Endothelial cell of umbilical vein (primary cell): ENCODE data around the gene STK32C. TPM values are rescaled to one million over a fixed set of nuclear protein-coding genes. Genes with fewer than 3 reads are reported as not detected.

Experiments
- BruUV-seq: library from RNA; stranded (reverse); fragments of 400-500 nt; replicated peaks from 2 replicates; lab custom pipeline; 2021; lab: Mats Ljungman, UMichigan
- CTCF ChIA-PET: fragments of 300-600, 350-600 bp; sonication (Branson Sonifier 250); formaldehyde crosslinking; loops from one replicate; lab custom pipeline; 2021; ENCODE audit warnings: antibody characterized with exemption, inconsistent platforms; lab: Charles Lee
- POLR2A ChIA-PET: fragments of 300-600, 350-600 bp; sonication (Branson Sonifier 250); formaldehyde crosslinking; loops from one replicate; lab custom pipeline; 2021; ENCODE audit warnings: antibody characterized with exemption, inconsistent platforms; lab: Charles Lee
- DNase-seq: peaks from one replicate; pipeline ENCODE4 v3.0.0-alpha.2; 2011; ENCODE audit warnings: low read depth, low spot score
- FAIRE-seq: peaks from 2 replicates; lab custom pipeline; 2011; peaks lifted over from hg19 to GRCh38; lab: Jason Lieb, UNC
- H2AFZ ChIP-seq: 2 replicates; pipeline ENCODE4 v1.6.0; 2012; ENCODE audit warnings: low read depth, low read length, control low read depth, inconsistent platforms
- H3K27ac ChIP-seq: 2 replicates; pipeline ENCODE4 v1.5.1; 2011; ENCODE audit warnings: low read depth, mild to moderate bottlenecking, control low read depth, low read length, moderate library complexity; ENCODE audit not compliant: insufficient read depth
- H3K27me3 ChIP-seq, 2 experiments: 2 replicates each; pipeline versions ENCODE4 v1.6.0 to v1.6.1; 2011; ENCODE audit warnings: low read length in 2 of 2, mixed read lengths in 1 of 2; ENCODE audit not compliant: control insufficient read depth in 2 of 2, insufficient read depth in 2 of 2
- H3K36me3 ChIP-seq, 2 experiments: 2 replicates in 1 of 2; 3 replicates in 1 of 2; pipeline ENCODE4 v1.5.1; 2011; ENCODE audit warnings: low read length in 2 of 2, mild to moderate bottlenecking in 1 of 2, moderate library complexity in 1 of 2; ENCODE audit not compliant: control insufficient read depth in 2 of 2, insufficient read depth in 2 of 2; ENCODE audit errors: extremely low read depth in 1 of 2
- H3K4me1 ChIP-seq: 3 replicates; pipeline ENCODE4 v1.5.1; 2011; ENCODE audit warnings: mild to moderate bottlenecking, low read length; ENCODE audit not compliant: control insufficient read depth, insufficient read depth; ENCODE audit errors: extremely low read depth
- H3K4me2 ChIP-seq: 2 replicates; pipeline ENCODE4 v1.6.1; 2011; ENCODE audit warnings: low read length, control low read depth, mixed read lengths; ENCODE audit not compliant: insufficient read depth
- H3K4me3 ChIP-seq, 3 experiments: fragments of 200-600 bp in 1 of 3; sonication (generic), shearing (Covaris generic) in 1 of 3; replicated peaks in 1 of 3; 2 replicates each; pipeline ENCODE4 v1.5.1; 2011 to 2016; ENCODE audit warnings: control low read depth in 3 of 3, low read length in 3 of 3, mild to moderate bottlenecking in 2 of 3, inconsistent platforms in 1 of 3, low read depth in 1 of 3, moderate library complexity in 1 of 3; ENCODE audit not compliant: insufficient read depth in 1 of 3
- H3K79me2 ChIP-seq: 2 replicates; pipeline ENCODE4 v1.6.0; 2012; ENCODE audit warnings: low read length, inconsistent platforms; ENCODE audit not compliant: control insufficient read depth, insufficient read depth
- H3K9ac ChIP-seq: replicated peaks from 2 replicates; pipeline ENCODE3; 2011; ENCODE audit warnings: low read length, control low read depth; ENCODE audit not compliant: insufficient read depth; ENCODE audit errors: extremely low read depth
- H3K9me1 ChIP-seq: replicated peaks from 3 replicates; pipeline ENCODE4 v1.6.0; 2011; ENCODE audit warnings: mild to moderate bottlenecking, low read length; ENCODE audit not compliant: control insufficient read depth, insufficient read depth; ENCODE audit errors: extremely low read depth
- H3K9me3 ChIP-seq: replicated peaks from 2 replicates; pipeline ENCODE4 v1.5.1; 2012; ENCODE audit warnings: low read length, inconsistent platforms; ENCODE audit not compliant: control insufficient read depth, insufficient read depth
- H4K20me1 ChIP-seq: replicated peaks from 2 replicates; pipeline ENCODE3; 2011; ENCODE audit warnings: mild to moderate bottlenecking, low read length; ENCODE audit not compliant: control insufficient read depth, insufficient read depth; ENCODE audit errors: extremely low read depth
- FOS ChIP-seq: IDR thresholded peaks from 2 replicates; pipeline ENCODE4 v1.6.1; 2011; ENCODE audit warnings: mild to moderate bottlenecking, low read length, moderate library complexity, borderline replicate concordance; ENCODE audit not compliant: insufficient read depth
- GATA2 ChIP-seq: IDR thresholded peaks from 2 replicates; pipeline ENCODE4 v1.7.0; 2011; ENCODE audit warnings: low read depth, mild to moderate bottlenecking, moderate library complexity, mixed read lengths, low read length; ENCODE audit not compliant: insufficient read length, insufficient read depth
- JUN ChIP-seq: IDR thresholded peaks from 2 replicates; pipeline ENCODE4 v1.6.1; 2011; ENCODE audit warnings: borderline replicate concordance, low read depth; ENCODE audit not compliant: insufficient read length, insufficient read depth
- MYC ChIP-seq: IDR thresholded peaks from one replicate; pipeline ENCODE4 v1.6.1; 2011; ENCODE audit warnings: mild to moderate bottlenecking, low read depth, low read length
- POLR2A ChIP-seq: IDR thresholded peaks from 2 replicates; pipeline ENCODE4 v1.6.1; 2012; ENCODE audit warnings: low read depth, mild to moderate bottlenecking, control low read depth, low read length
- POLR2AphosphoS5 ChIP-seq: IDR thresholded peaks from 2 replicates; pipeline ENCODE4 v1.6.1; 2012; ENCODE audit warnings: low read depth, mild to moderate bottlenecking, control low read depth, low read length, moderate library complexity; ENCODE audit not compliant: insufficient read depth
- dilution Hi-C: fragments of 300-500 bp; cut with MboI; formaldehyde crosslinking; loops from one replicate; pipeline ENCODE4 v1.15.0; 2019; ENCODE audit warnings: low sequenced_read_pairs; ENCODE audit not compliant: extremely low pct_ligation_motif_present
- intact Hi-C: fragments of 100-400 bp; cut with micrococcal nuclease; formaldehyde crosslinking; loops from one replicate; pipeline ENCODE4 v1.10.0; 2022
- polyA plus RNA-seq, 4 experiments: library from polyadenylated mRNA; depleted of rRNA in 3 of 4; stranded (reverse) in 3 of 4; unstranded in 1 of 4; fragments of >200 nt; gene quantifications; 2 replicates each; pipeline versions ENCODE4 v1.2.1 to v1.2.3, GENCODE V29; 2011 to 2012; ENCODE audit warnings: missing spikeins in 1 of 4
- total RNA-seq: library from RNA; stranded (reverse); gene quantifications from 2 replicates; pipeline ENCODE4 v1.2.3, GENCODE V29; 2021
- TF ChIP-seq, protein P1 (sequence below), 2 donors: IDR thresholded peaks; 1 replicate in 1 of 2; 2 replicates in 1 of 2; pipeline ENCODE4 v1.5.1; 2011; ENCODE audit warnings: low read length in 2 of 2, mild to moderate bottlenecking in 2 of 2, moderate library complexity in 2 of 2, control low read depth in 1 of 2, inconsistent platforms in 1 of 2, low read depth in 1 of 2; ENCODE audit not compliant: insufficient read depth in 1 of 2; ENCODE audit errors: extremely low read depth in 1 of 2
- TF ChIP-seq, protein P2 (sequence below): IDR thresholded peaks from 2 replicates; pipeline ENCODE4 v1.6.1; 2011; ENCODE audit not compliant: insufficient read depth, insufficient read length

STK32C gene
- total and polyA plus RNA-seq, 2 donors (not counting 3 experiments of a cell fraction or from before 2014, with no cell fraction given), result 5.4 to 14.1 TPM

DNA sequence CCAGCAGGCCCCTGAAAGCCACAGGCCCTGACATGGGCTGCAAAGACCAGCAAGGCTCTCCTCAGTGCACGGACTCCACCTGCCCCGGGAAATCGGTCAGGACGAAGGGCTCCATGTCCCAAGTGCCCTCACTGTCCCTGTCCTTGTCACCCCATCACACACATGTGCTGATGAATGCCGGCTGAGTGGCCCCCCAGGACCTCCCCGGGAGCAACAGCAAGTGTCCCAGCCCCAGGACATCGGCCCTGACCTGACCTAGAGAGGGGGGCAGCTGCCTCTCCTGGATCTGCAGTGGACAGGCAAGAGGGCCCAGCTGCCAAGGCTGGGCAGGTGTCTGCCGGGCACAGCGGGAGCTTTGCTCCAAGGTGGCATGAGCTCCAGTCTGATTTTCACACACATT, 49.8 kb downstream of the STK32C start:
- Histone ChIP-seq H3K4me2 (no peak overlapping the region), H3K36me3 (no peaks in the 10 kb centered on the region), H3K27me3 (no peaks in the 10 kb centered on the region), H3K9me3 (no peaks in the 10 kb centered on the region), H3K27ac (no peak overlapping the region), H2AFZ (no peak overlapping the region), H3K9me1 (no peaks in the 10 kb centered on the region), H3K9ac (no peak overlapping the region), H4K20me1 (no peaks in the 10 kb centered on the region), H3K4me3 (no peak overlapping the region), H3K79me2 (no peaks in the 10 kb centered on the region), H3K4me1 (no peaks in the 10 kb centered on the region)
- no peak for TF ChIP-seq FOS
- TF ChIP-seq, protein P1, sequence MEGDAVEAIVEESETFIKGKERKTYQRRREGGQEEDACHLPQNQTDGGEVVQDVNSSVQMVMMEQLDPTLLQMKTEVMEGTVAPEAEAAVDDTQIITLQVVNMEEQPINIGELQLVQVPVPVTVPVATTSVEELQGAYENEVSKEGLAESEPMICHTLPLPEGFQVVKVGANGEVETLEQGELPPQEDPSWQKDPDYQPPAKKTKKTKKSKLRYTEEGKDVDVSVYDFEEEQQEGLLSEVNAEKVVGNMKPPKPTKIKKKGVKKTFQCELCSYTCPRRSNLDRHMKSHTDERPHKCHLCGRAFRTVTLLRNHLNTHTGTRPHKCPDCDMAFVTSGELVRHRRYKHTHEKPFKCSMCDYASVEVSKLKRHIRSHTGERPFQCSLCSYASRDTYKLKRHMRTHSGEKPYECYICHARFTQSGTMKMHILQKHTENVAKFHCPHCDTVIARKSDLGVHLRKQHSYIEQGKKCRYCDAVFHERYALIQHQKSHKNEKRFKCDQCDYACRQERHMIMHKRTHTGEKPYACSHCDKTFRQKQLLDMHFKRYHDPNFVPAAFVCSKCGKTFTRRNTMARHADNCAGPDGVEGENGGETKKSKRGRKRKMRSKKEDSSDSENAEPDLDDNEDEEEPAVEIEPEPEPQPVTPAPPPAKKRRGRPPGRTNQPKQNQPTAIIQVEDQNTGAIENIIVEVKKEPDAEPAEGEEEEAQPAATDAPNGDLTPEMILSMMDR (IDR thresholded peaks at IDR 0.05; ENCODE audit: extremely low read depth in 1 of 2, insufficient read depth in 1 of 2, low read depth in 1 of 2, low read length in 2 of 2), result no peak
- no peak for TF ChIP-seq JUN
- no peak for TF ChIP-seq GATA2
- no peak for TF ChIP-seq POLR2A
- no peak for TF ChIP-seq MYC
- DNase-seq (no peak), FAIRE-seq (no peak)
- BruUV-seq, result no TSS peak
- intact Hi-C loops (no loop called here), dilution Hi-C loops (no loop called here)
- POLR2A ChIA-PET, result no interaction called here
- CTCF ChIA-PET, result no interaction called here

DNA sequence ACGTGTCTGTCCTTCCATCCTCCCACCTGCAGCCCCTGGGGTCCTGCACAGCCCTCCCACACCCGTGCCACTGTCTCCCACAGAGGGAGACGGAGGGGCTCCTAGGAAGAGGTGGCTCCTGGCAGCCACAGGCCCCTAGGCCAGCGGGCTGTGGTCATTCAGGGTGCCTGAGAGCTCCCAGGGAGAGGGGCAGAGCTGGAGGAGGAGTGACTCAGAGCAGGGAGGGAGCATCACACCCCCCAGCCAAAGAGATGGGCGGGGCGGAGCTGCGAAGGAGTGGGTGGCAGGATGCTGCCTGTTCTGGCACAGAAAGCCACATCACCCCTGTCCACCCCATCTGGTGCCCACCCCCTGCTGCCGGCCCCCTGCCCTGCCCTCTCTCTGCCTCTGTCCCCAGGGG, 50.5 kb downstream of the STK32C start:
- Histone ChIP-seq H3K4me1 (no peaks in the 10 kb centered on the region), H3K27me3 (no peaks in the 10 kb centered on the region), H3K79me2 (no peaks in the 10 kb centered on the region), H3K4me2 (no peak overlapping the region), H3K36me3 (no peaks in the 10 kb centered on the region), H3K9ac (no peak overlapping the region), H3K9me1 (no peaks in the 10 kb centered on the region), H4K20me1 (no peaks in the 10 kb centered on the region), H2AFZ (no peak overlapping the region), H3K27ac (no peak overlapping the region), H3K9me3 (no peaks in the 10 kb centered on the region), H3K4me3 (no peak overlapping the region)
- TF ChIP-seq MYC (no peak), JUN (no peak), GATA2 (no peak), POLR2AphosphoS5 (no peak)
- TF ChIP-seq, protein P2, sequence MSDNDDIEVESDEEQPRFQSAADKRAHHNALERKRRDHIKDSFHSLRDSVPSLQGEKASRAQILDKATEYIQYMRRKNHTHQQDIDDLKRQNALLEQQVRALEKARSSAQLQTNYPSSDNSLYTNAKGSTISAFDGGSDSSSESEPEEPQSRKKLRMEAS, result no peak
- no TSS peak for BruUV-seq
- ChIA-PET POLR2A (no interaction called here), CTCF (no interaction called here)
- intact Hi-C loops, result no loop called here
- dilution Hi-C loops, result no loop called here
- DNase-seq (no peak), FAIRE-seq (no peak)
